Measurements from ENCODE around the gene PTPRG.

The PTPRG gene

DNA sequence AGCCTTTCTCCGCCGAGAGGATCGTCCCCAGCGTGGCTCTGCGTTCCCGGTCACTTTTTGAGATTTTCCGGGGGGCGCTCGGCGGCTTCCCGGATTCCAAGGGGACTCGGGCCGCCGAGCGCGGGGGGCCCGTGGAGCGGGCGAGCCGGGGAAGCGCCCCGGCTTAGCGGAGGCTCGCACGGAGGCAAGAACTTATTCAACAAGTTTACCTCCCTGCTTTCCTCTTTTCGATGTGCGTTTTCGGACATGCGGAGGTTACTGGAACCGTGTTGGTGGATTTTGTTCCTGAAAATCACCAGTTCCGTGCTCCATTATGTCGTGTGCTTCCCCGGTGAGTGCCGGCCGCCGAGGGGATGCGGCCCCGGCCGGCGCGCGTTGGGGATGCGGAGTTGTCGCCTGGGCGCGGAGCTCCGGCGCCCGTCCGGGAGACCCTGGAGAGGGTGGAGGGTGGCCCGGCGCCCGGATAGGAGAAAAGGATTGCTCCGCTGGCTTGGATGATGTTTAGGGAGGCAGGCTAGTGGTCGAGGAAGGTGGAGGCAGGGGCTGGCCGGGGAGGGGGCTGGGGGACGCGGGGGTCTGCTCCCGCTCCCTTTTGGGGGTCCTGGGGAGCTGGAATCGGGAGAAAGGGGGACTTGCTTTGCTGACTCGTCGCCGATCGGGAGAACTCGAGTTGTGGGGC lies 810 bp downstream of the PTPRG start:
- peaks cover 14 to 27% of the 10 kb centered on the region in 2 experiments for H3K4me1 ChIP-seq (ENCODE audit: control insufficient read depth in 1 of 2, insufficient read depth in 2 of 2, low read length in 2 of 2)
- peak overlapping the region; percentile 90 for H3K14ac ChIP-seq (ENCODE audit: low read length)
- H2BK120ac ChIP-seq (ENCODE audit: insufficient read depth, low read length, poor library complexity), result peak overlapping the region; percentile 94
- peak overlapping the region; percentile 79 for H4K91ac ChIP-seq (ENCODE audit: low read depth, low read length)
- H3K79me1 ChIP-seq (ENCODE audit: low read length), result peaks cover 21% of the 10 kb centered on the region
- H2BK5ac ChIP-seq (ENCODE audit: low read depth, low read length, poor library complexity), result peak overlapping the region; percentile 57
- H2AK5ac ChIP-seq (ENCODE audit: low read length), result no peak overlapping the region
- H3K4me2 ChIP-seq (ENCODE audit: low read length), result peak overlapping the region; percentile 88
- peak overlapping the region; percentile 42 for H3K4ac ChIP-seq (ENCODE audit: low read depth, low read length)
- H3K23ac ChIP-seq (ENCODE audit: low read length), result no peak overlapping the region
- H3K27ac ChIP-seq (ENCODE audit: low read depth, low read length), result no peak overlapping the region
- peak overlapping the region; percentile 91 for H4K8ac ChIP-seq (ENCODE audit: low read depth, low read length)
- peak overlapping the region; percentile 71 for H3K4me3 ChIP-seq (ENCODE audit: low read depth, low read length)
- peak in 1 of 2 donors; percentile 43 for DNase-seq
- H3K79me2 ChIP-seq (ENCODE audit: control insufficient read depth, insufficient read depth, low read length, poor library complexity), result peaks cover 14% of the 10 kb centered on the region
- H3K9me3 ChIP-seq (ENCODE audit: insufficient read depth, low read depth, low read length), result peaks cover 3% of the 10 kb centered on the region
- WGBS (ENCODE audit: extremely low coverage, insufficient coverage, insufficient read length), result no CpG with 5 or more reads among the region's 65 CpGs
- H2BK12ac ChIP-seq (ENCODE audit: low read length), result peak overlapping the region; percentile 43
- H3K27me3 ChIP-seq (ENCODE audit: insufficient read depth, low read length), result peaks cover 2% of the 10 kb centered on the region
- H3K9ac ChIP-seq (ENCODE audit: low read length), result peak overlapping the region; percentile 66
- peak overlapping the region; percentile 90 for H3K18ac ChIP-seq (ENCODE audit: low read length)
- no peaks in the 10 kb centered on the region for H3K36me3 ChIP-seq (ENCODE audit: control insufficient read depth in 1 of 2, insufficient read depth in 2 of 2, low read length in 2 of 2)
- H4K12ac ChIP-seq (ENCODE audit: low read depth, low read length), result peak overlapping the region; percentile 67
- H2AFZ ChIP-seq (ENCODE audit: insufficient read depth, low read length, poor library complexity), result peak overlapping the region; percentile 92

DNA sequence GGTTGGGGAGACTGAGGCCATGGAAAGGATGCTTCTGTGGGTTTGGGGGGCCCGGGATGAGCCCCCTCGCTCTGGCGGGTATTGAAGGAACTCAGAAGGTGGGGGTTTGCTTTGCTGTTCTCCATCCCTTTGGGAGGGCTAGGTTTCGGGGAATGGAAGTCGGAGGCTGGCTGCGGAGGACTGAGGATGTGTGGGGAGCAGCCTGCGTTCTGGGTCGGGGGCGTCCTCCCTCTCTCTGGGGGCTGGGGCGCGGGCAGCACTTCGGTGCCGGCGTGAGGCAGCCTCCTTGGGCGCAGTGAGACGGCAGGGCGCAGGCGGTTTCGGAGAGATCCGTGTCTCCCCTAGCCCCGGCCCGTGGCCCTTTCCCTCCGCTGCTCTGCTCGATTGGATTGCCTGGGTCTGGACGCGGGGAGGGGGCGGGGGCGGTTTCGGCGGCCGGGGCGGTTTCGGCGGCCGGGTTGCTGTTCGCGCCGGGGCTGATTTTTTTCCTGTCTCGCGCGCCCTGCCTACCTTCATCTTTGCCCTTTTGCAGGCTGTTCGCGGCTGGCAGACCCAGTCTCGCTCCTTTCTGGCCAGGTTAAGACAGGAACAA lies 1.4 kb downstream of the PTPRG start:
- H3K4me1 ChIP-seq (ENCODE audit: control insufficient read depth in 1 of 2, insufficient read depth in 2 of 2, low read length in 2 of 2), result peaks cover 14 to 27% of the 10 kb centered on the region in 2 experiments
- H3K79me1 ChIP-seq (ENCODE audit: low read length), result peaks cover 21% of the 10 kb centered on the region
- H3K4me3 ChIP-seq (ENCODE audit: low read depth, low read length), result peak overlapping the region; percentile 71
- no peak overlapping the region for H2BK12ac ChIP-seq (ENCODE audit: low read length)
- no peak overlapping the region for H4K8ac ChIP-seq (ENCODE audit: low read depth, low read length)
- H4K12ac ChIP-seq (ENCODE audit: low read depth, low read length), result no peak overlapping the region
- H3K4me2 ChIP-seq (ENCODE audit: low read length), result peak overlapping the region; percentile 88
- H3K23ac ChIP-seq (ENCODE audit: low read length), result no peak overlapping the region
- H3K27ac ChIP-seq (ENCODE audit: low read depth, low read length), result no peak overlapping the region
- peak overlapping the region; percentile 42 for H3K4ac ChIP-seq (ENCODE audit: low read depth, low read length)
- H3K9me3 ChIP-seq (ENCODE audit: insufficient read depth, low read depth, low read length), result peaks cover 3% of the 10 kb centered on the region
- no peak overlapping the region for H2AK5ac ChIP-seq (ENCODE audit: low read length)
- H2BK5ac ChIP-seq (ENCODE audit: low read depth, low read length, poor library complexity), result no peak overlapping the region
- WGBS (ENCODE audit: extremely low coverage, insufficient coverage, insufficient read length), result no CpG with 5 or more reads among the region's 44 CpGs
- peak; percentile 27 to 33 for DNase-seq
- H2BK120ac ChIP-seq (ENCODE audit: insufficient read depth, low read length, poor library complexity), result no peak overlapping the region
- H2AFZ ChIP-seq (ENCODE audit: insufficient read depth, low read length, poor library complexity), result no peak overlapping the region
- peak overlapping the region; percentile 6 for H3K14ac ChIP-seq (ENCODE audit: low read length)
- peaks cover 14% of the 10 kb centered on the region for H3K79me2 ChIP-seq (ENCODE audit: control insufficient read depth, insufficient read depth, low read length, poor library complexity)
- peak overlapping the region; percentile 24 for H3K9ac ChIP-seq (ENCODE audit: low read length)
- no peaks in the 10 kb centered on the region for H3K36me3 ChIP-seq (ENCODE audit: control insufficient read depth in 1 of 2, insufficient read depth in 2 of 2, low read length in 2 of 2)
- peaks cover 2% of the 10 kb centered on the region for H3K27me3 ChIP-seq (ENCODE audit: insufficient read depth, low read length)
- no peak overlapping the region for H4K91ac ChIP-seq (ENCODE audit: low read depth, low read length)
- H3K18ac ChIP-seq (ENCODE audit: low read length), result peak overlapping the region; percentile 60

DNA sequence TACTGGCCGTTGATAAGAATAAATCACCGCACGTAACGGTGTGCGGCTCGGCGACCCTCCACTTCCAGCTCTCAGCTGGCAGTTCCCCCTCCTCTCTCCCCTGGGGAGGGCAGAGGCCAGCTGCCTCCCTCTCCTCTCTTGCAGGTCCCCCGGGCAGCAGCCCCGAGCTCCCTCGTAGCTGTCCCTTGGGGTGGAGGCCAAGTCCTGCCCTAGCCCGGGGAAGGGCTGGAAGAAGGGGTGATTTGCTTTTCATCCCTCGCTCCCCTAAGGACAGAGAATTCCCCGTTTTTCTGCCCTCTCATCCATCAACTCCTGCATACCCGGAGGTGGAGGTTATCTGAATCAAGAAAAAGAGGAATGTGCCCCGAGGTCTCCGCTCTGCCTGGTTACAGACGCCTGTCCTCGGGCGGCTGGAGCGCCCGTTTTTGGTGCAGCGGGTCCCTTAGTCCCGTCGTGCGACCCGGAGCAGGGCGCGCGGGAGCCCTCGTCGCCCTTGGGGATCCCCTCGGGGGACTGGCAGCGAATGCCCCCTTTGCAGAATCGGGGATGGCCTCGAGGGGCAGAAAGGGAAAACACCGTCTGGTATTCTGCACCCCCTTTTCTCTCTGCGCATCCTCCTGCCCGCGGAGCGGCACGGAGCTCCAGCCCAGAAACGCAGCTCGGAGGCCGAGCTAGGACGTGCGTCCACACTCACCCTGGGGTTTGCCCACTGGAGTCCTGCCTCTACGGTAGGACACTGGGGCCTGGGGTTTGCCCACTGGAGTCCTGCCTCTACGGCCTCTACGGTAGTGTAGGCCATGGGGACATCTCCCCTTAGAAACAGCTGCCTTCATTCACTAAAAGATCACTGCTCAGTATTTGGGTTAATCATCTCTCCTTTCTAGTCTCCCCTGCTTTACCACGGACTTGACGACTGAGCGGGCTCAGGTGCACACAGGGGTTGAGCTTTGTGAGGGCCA lies 2.2 kb downstream of the PTPRG start:
- H3K27ac ChIP-seq (ENCODE audit: low read depth, low read length), result no peak overlapping the region
- no peak overlapping the region for H2BK12ac ChIP-seq (ENCODE audit: low read length)
- H3K79me1 ChIP-seq (ENCODE audit: low read length), result peaks cover 21% of the 10 kb centered on the region
- H4K12ac ChIP-seq (ENCODE audit: low read depth, low read length), result no peak overlapping the region
- H4K91ac ChIP-seq (ENCODE audit: low read depth, low read length), result no peak overlapping the region
- no peaks in the 10 kb centered on the region for H3K36me3 ChIP-seq (ENCODE audit: control insufficient read depth in 1 of 2, insufficient read depth in 2 of 2, low read length in 2 of 2)
- H2AFZ ChIP-seq (ENCODE audit: insufficient read depth, low read length, poor library complexity), result no peak overlapping the region
- H3K9ac ChIP-seq (ENCODE audit: low read length), result peak overlapping the region; percentile 3
- H2AK5ac ChIP-seq (ENCODE audit: low read length), result no peak overlapping the region
- no peak overlapping the region for H3K4ac ChIP-seq (ENCODE audit: low read depth, low read length)
- no peaks in the 10 kb centered on the region for H3K9me3 ChIP-seq (ENCODE audit: insufficient read depth, low read depth, low read length)
- H3K4me3 ChIP-seq (ENCODE audit: low read depth, low read length), result peak overlapping the region; percentile 71
- peaks cover 2% of the 10 kb centered on the region for H3K27me3 ChIP-seq (ENCODE audit: insufficient read depth, low read length)
- peaks cover 14% of the 10 kb centered on the region for H3K79me2 ChIP-seq (ENCODE audit: control insufficient read depth, insufficient read depth, low read length, poor library complexity)
- peaks cover 14 to 27% of the 10 kb centered on the region in 2 experiments for H3K4me1 ChIP-seq (ENCODE audit: control insufficient read depth in 1 of 2, insufficient read depth in 2 of 2, low read length in 2 of 2)
- no peak overlapping the region for H2BK120ac ChIP-seq (ENCODE audit: insufficient read depth, low read length, poor library complexity)
- no peak overlapping the region for H3K18ac ChIP-seq (ENCODE audit: low read length)
- no peak overlapping the region for H3K23ac ChIP-seq (ENCODE audit: low read length)
- H2BK5ac ChIP-seq (ENCODE audit: low read depth, low read length, poor library complexity), result no peak overlapping the region
- WGBS (ENCODE audit: extremely low coverage, insufficient coverage, insufficient read length), result no CpG with 5 or more reads among the region's 52 CpGs
- H4K8ac ChIP-seq (ENCODE audit: low read depth, low read length), result no peak overlapping the region
- no peak overlapping the region for H3K14ac ChIP-seq (ENCODE audit: low read length)
- peak overlapping the region; percentile 88 for H3K4me2 ChIP-seq (ENCODE audit: low read length)
- peak; percentile 60 to 73 for DNase-seq

DNA sequence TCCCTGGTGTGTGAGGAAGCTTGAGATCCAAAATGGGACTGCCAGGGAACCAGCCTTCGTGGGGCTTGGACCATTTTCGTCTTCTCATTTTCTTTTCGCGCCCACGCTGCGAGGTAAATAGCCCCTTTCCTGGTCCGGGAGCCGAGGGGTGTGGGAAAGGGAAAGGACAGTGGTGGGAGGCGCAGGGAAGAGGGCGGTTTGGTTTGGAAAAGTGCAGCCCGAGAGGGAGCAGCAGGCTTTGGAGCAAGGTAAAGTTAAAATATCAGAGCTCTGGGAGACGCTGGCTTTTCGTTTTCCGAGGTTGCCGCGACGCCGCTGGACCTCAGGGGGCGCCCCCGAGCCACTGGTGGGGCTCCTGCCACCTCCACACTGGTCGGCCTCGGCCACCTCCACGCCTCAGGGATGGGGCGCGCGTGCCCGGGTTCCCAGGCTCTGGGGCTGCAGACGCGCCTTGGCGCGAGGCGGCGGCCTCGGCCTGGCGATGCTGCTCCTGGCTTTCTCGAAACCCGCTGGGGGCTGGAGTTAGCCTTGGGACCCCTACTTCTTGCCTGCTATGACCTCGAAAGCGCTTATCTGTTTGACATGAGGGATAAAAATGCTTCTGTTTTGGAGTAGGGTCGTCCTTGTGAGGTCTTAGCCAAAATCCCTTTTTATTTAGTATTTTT lies 3.2 kb downstream of the PTPRG start:
- Histone ChIP-seq H3K4me1 (ENCODE audit: control insufficient read depth in 1 of 2, insufficient read depth in 2 of 2, low read length in 2 of 2) (peaks cover 14 to 24% of the 10 kb centered on the region in 2 experiments), H3K79me1 (ENCODE audit: low read length) (peaks cover 21% of the 10 kb centered on the region), H3K4me2 (ENCODE audit: low read length) (peak overlapping the region; percentile 88), H2BK12ac (ENCODE audit: low read length) (no peak overlapping the region), H4K12ac (ENCODE audit: low read depth, low read length) (no peak overlapping the region), H3K27me3 (ENCODE audit: insufficient read depth, low read length) (peaks cover 2% of the 10 kb centered on the region), H3K36me3 (ENCODE audit: control insufficient read depth in 1 of 2, insufficient read depth in 2 of 2, low read length in 2 of 2) (no peaks in the 10 kb centered on the region), H3K14ac (ENCODE audit: low read length) (no peak overlapping the region), H3K9ac (ENCODE audit: low read length) (no peak overlapping the region), H3K18ac (ENCODE audit: low read length) (no peak overlapping the region), H3K27ac (ENCODE audit: low read depth, low read length) (no peak overlapping the region), H2AK5ac (ENCODE audit: low read length) (no peak overlapping the region), H2AFZ (ENCODE audit: insufficient read depth, low read length, poor library complexity) (peak overlapping the region; percentile 48), H2BK5ac (ENCODE audit: low read depth, low read length, poor library complexity) (no peak overlapping the region), H4K8ac (ENCODE audit: low read depth, low read length) (no peak overlapping the region), H3K23ac (ENCODE audit: low read length) (no peak overlapping the region), H2BK120ac (ENCODE audit: insufficient read depth, low read length, poor library complexity) (no peak overlapping the region), H3K4me3 (ENCODE audit: low read depth, low read length) (no peak overlapping the region), H3K4ac (ENCODE audit: low read depth, low read length) (no peak overlapping the region), H4K91ac (ENCODE audit: low read depth, low read length) (no peak overlapping the region), H3K9me3 (ENCODE audit: insufficient read depth, low read depth, low read length) (no peaks in the 10 kb centered on the region), H3K79me2 (ENCODE audit: control insufficient read depth, insufficient read depth, low read length, poor library complexity) (peaks cover 14% of the 10 kb centered on the region)
- DNase-seq, result peak in 1 of 2 donors; percentile 15
- WGBS (ENCODE audit: extremely low coverage, insufficient coverage, insufficient read length), result no CpG with 5 or more reads among the region's 40 CpGs
